KMS-11 (cell line): ENCODE measurements around the gene ARRDC4.

Experiments used
- H2AFZ ChIP-seq: fragments of 200-600 bp; sonication (generic); 2 replicates; pipeline ENCODE4 v1.6.1; 2016; ENCODE audit warnings: antibody characterized with exemption, mixed run types, low read depth
- H3K27ac ChIP-seq: fragments of 200-600 bp; sonication (generic); 2 replicates; pipeline ENCODE4 v1.6.1; 2016; ENCODE audit warnings: mild to moderate bottlenecking, mixed run types
- H3K27me3 ChIP-seq: fragments of 200-600 bp; sonication (generic); 2 replicates; pipeline ENCODE4 v1.6.1; 2017; ENCODE audit warnings: mild to moderate bottlenecking, low read depth, mixed run types, moderate library complexity; ENCODE audit not compliant: insufficient read depth
- H3K36me3 ChIP-seq: fragments of 200-600 bp; sonication (generic); 2 replicates; pipeline ENCODE4 v1.6.1; 2017; ENCODE audit warnings: mild to moderate bottlenecking, mixed run types; ENCODE audit not compliant: insufficient read depth
- H3K4me1 ChIP-seq: fragments of 200-600 bp; sonication (generic); 2 replicates; pipeline ENCODE4 v1.6.1; 2016; ENCODE audit warnings: mild to moderate bottlenecking, low read depth, mixed run types; ENCODE audit not compliant: poor library complexity, severe bottlenecking
- H3K4me2 ChIP-seq: fragments of 200-600 bp; sonication (generic); 2 replicates; pipeline ENCODE4 v1.7.0; 2016; ENCODE audit warnings: mild to moderate bottlenecking, mixed run types
- H3K4me3 ChIP-seq: fragments of 200-600 bp; sonication (generic); IDR thresholded peaks from 2 replicates; pipeline ENCODE4 v1.6.1; 2017; ENCODE audit warnings: low read depth, low read length, mixed read lengths; ENCODE audit not compliant: insufficient read depth
- H3K79me2 ChIP-seq: fragments of 200-600 bp; sonication (generic); 2 replicates; pipeline ENCODE4 v1.6.1; 2016; ENCODE audit warnings: low read depth, mixed run types; ENCODE audit not compliant: insufficient read depth
- H3K9ac ChIP-seq: fragments of 200-600 bp; sonication (generic); 2 replicates; pipeline ENCODE4 v1.6.1; 2016; ENCODE audit warnings: mild to moderate bottlenecking, mixed run types
- H4K20me1 ChIP-seq: fragments of 200-600 bp; sonication (generic); 2 replicates; pipeline ENCODE4 v1.6.1; 2016; ENCODE audit warnings: mild to moderate bottlenecking, mixed run types; ENCODE audit not compliant: insufficient read depth
- CTCF ChIP-seq: fragments of 200-600 bp; sonication (generic); conservative IDR thresholded peaks from 2 replicates; pipeline ENCODE4 v1.6.1; 2017; ENCODE audit warnings: low read depth, mild to moderate bottlenecking, antibody characterized with exemption, low read length, moderate library complexity, mixed read lengths

ARRDC4 gene

DNA sequence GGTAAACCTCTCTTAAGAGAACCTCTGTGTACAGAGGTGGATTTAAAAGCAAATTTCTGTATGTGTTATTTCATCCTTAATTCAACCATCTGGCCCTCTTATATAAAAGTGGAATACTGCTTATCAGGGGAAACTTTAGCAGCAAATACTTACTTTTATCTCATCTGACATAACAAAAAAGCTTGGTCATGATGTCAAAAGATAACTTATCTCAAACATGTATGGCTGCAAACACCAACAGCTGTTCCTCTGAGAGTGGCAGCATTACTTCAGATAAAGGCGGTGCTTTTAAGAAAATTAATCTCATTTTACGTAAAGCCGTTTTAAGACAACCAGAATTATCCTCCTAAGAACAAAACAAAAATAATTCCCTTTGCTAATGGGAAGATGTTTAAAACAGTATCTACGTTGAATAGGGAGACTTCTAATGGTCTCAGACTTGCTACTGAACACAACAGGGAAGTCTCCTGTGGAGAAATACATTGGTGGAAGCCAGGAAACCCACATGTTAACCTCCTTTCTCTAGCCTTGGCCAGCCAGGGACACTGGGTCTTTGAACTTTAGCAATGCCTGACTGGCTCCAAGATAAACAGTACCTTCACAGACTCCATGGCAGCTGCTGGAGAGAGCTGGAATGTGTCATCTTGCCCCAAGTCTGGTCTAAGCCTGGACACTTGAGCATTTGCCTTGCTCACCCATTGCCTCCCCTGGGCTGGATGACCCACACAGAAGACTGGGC is 18.1 kb downstream of the ARRDC4 start:
- Histone ChIP-seq H3K4me2 (no peak overlapping the region), H3K27me3 (no peaks in the 10 kb centered on the region), H4K20me1 (no peaks in the 10 kb centered on the region), H3K27ac (no peak overlapping the region), H3K4me1 (no peaks in the 10 kb centered on the region), H2AFZ (no peak overlapping the region), H3K9ac (no peak overlapping the region), H3K79me2 (no peaks in the 10 kb centered on the region), H3K4me3 (no peak overlapping the region), H3K36me3 (no peaks in the 10 kb centered on the region)
- no peak for TF ChIP-seq CTCF

GRCh38 chr15:97979140-97979520 is 18.6 kb downstream of the ARRDC4 start:
- Histone ChIP-seq H3K36me3 (no peaks in the 10 kb centered on the region), H3K27ac (no peak overlapping the region), H3K79me2 (no peaks in the 10 kb centered on the region), H2AFZ (no peak overlapping the region), H4K20me1 (no peaks in the 10 kb centered on the region), H3K9ac (no peak overlapping the region), H3K27me3 (no peaks in the 10 kb centered on the region), H3K4me3 (no peak overlapping the region), H3K4me2 (no peak overlapping the region), H3K4me1 (no peaks in the 10 kb centered on the region)
- TF ChIP-seq CTCF: no peak

DNA sequence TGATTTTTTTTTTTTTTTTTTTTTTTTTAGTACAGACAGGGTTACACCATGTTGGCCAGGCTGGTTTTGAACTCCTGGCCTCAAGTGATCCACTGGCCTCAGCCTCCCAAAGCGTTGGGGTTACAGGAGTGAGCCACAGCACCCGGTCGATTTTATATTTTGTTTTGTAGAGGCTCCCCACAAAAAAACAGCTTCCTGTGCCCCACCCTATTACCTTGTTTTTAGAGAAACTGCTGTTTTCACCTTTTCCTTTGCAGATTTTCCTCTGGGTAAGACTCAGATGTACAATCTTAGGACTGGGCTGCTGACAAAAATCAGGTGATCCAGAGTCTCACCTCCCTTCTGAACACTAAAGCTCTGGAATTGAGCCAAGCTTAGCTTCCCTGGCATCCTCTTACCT is 20.6 kb downstream of the ARRDC4 start:
- no peaks in the 10 kb centered on the region for H3K4me1 ChIP-seq
- H2AFZ ChIP-seq: no peak overlapping the region
- H3K36me3 ChIP-seq: no peaks in the 10 kb centered on the region
- H3K9ac ChIP-seq: no peak overlapping the region
- no peaks in the 10 kb centered on the region for H3K27me3 ChIP-seq
- no peak overlapping the region for H3K4me2 ChIP-seq
- no peak overlapping the region for H3K4me3 ChIP-seq
- no peaks in the 10 kb centered on the region for H4K20me1 ChIP-seq
- no peak overlapping the region for H3K27ac ChIP-seq
- no peaks in the 10 kb centered on the region for H3K79me2 ChIP-seq
- no peak for TF ChIP-seq CTCF

DNA sequence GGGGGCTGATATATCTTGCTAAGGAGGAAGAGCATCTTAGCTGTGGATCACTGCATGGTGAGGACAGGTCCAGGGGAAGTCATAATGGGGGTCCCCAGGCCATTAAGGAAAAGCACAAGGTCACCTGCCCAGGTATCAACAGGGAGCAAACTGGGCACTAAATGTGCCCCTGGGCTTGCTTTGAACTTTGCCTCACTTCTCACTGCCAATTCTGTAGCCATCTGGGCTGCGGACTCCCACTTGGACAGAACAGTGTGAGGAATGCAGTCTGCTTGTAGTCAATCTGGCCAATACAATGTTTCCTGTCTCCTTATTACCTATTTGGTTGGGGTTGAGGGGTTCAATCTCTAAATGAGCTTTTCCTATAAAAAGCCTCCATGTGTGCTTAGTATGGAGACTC is 21.3 kb downstream of the ARRDC4 start:
- H3K27me3 ChIP-seq: no peaks in the 10 kb centered on the region
- no peak overlapping the region for H3K27ac ChIP-seq
- H3K4me2 ChIP-seq: no peak overlapping the region
- H2AFZ ChIP-seq: no peak overlapping the region
- no peaks in the 10 kb centered on the region for H4K20me1 ChIP-seq
- H3K4me3 ChIP-seq: no peak overlapping the region
- H3K79me2 ChIP-seq: no peaks in the 10 kb centered on the region
- H3K9ac ChIP-seq: no peak overlapping the region
- no peak for TF ChIP-seq CTCF
- H3K36me3 ChIP-seq: no peaks in the 10 kb centered on the region
- no peaks in the 10 kb centered on the region for H3K4me1 ChIP-seq
